Spinal cord (tissue), 10 donors: ENCODE measurements around the gene MAP1S. TPM values are rescaled to one million over a fixed set of nuclear protein-coding genes. Genes with fewer than 3 reads are reported as not detected.
A peak's percentile ranks its signal among the peaks of the same experiment; 100 is the strongest.

ENCODE experiments used
- DNase-seq, 6 donors: peaks; one replicate each; pipeline versions ENCODE4 v3.0.0 to v3.0.0-alpha.2; 2013 to 2015; ENCODE audit warnings: low spot score in 6 of 6, low read depth in 4 of 6
- H3K27ac ChIP-seq: one replicate; pipeline ENCODE4 v1.5.1; 2013; ENCODE audit warnings: low read depth, low read length, control low read depth
- H3K27me3 ChIP-seq: one replicate; pipeline ENCODE4 v1.6.1; 2013; ENCODE audit warnings: low read length; ENCODE audit not compliant: control insufficient read depth, insufficient read depth
- H3K36me3 ChIP-seq: one replicate; pipeline ENCODE4 v1.6.1; 2013; ENCODE audit warnings: low read length; ENCODE audit not compliant: control insufficient read depth, insufficient read depth
- H3K4me1 ChIP-seq: one replicate; pipeline ENCODE4 v1.6.1; 2013; ENCODE audit warnings: low read length; ENCODE audit not compliant: control insufficient read depth, insufficient read depth
- H3K4me3 ChIP-seq: one replicate; pipeline ENCODE4 v1.5.1; 2013; ENCODE audit warnings: low read depth, low read length, control low read depth
- H3K9me3 ChIP-seq: one replicate; pipeline ENCODE4 v1.6.1; 2013; ENCODE audit warnings: low read length; ENCODE audit not compliant: control insufficient read depth, insufficient read depth
- WGBS: methylation state at CpG from one replicate; pipeline ENCODE4 v1.1.5; 2013; ENCODE audit warnings: missing lambda C conversion rate; ENCODE audit not compliant: insufficient coverage; 5-methylcytosine and 5-hydroxymethylcytosine counted together
- long read RNA-seq, 4 donors: transcript quantifications; one replicate each; lab custom pipeline, GENCODE V29; 2026
- polyA plus RNA-seq, 2 donors: library from polyadenylated mRNA; unstranded; fragments of 120-200 nt; gene quantifications; one replicate each; pipeline ENCODE4 v1.2.1, GENCODE V29; 2013; ENCODE audit not compliant: insufficient read length in 2 of 2
- total RNA-seq, 2 donors: library from RNA; depleted of rRNA in 1 of 2; stranded (reverse); fragments of 120-200 nt in 1 of 2; fragments of >200 nt in 1 of 2; gene quantifications; one replicate each; pipeline versions ENCODE4 v1.2.3 to v1.2.4, GENCODE V29; 2013 to 2014
- donor health status: healthy.

Gene MAP1S, protein sequence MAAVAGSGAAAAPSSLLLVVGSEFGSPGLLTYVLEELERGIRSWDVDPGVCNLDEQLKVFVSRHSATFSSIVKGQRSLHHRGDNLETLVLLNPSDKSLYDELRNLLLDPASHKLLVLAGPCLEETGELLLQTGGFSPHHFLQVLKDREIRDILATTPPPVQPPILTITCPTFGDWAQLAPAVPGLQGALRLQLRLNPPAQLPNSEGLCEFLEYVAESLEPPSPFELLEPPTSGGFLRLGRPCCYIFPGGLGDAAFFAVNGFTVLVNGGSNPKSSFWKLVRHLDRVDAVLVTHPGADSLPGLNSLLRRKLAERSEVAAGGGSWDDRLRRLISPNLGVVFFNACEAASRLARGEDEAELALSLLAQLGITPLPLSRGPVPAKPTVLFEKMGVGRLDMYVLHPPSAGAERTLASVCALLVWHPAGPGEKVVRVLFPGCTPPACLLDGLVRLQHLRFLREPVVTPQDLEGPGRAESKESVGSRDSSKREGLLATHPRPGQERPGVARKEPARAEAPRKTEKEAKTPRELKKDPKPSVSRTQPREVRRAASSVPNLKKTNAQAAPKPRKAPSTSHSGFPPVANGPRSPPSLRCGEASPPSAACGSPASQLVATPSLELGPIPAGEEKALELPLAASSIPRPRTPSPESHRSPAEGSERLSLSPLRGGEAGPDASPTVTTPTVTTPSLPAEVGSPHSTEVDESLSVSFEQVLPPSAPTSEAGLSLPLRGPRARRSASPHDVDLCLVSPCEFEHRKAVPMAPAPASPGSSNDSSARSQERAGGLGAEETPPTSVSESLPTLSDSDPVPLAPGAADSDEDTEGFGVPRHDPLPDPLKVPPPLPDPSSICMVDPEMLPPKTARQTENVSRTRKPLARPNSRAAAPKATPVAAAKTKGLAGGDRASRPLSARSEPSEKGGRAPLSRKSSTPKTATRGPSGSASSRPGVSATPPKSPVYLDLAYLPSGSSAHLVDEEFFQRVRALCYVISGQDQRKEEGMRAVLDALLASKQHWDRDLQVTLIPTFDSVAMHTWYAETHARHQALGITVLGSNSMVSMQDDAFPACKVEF
- 10 to 100 TPM; 16.6 to 29.8 TPM for total RNA-seq
- polyA plus RNA-seq = 10 to 100 TPM; 57.1 to 64.4 TPM
- long read RNA-seq, donor 1, transcript MAP1S-201 (7 exons, 3,419 nt) = major isoform, 9 of 23 reads
- long read RNA-seq, donor 1, partial matches to known transcripts = 14 of 23 reads
- long read RNA-seq, donor 1, other reads (novel, unspliced or antisense) = 0 of 23 reads
- long read RNA-seq, donor 2, partial matches to known transcripts = 14 of 17 reads
- long read RNA-seq, donor 2, other reads (novel, unspliced or antisense) = 0 of 17 reads
- long read RNA-seq, donor 3, partial matches to known transcripts = 18 of 21 reads
- long read RNA-seq, donor 3, other reads (novel, unspliced or antisense) = 0 of 21 reads
- long read RNA-seq, donor 4 = 0 reads

DNA sequence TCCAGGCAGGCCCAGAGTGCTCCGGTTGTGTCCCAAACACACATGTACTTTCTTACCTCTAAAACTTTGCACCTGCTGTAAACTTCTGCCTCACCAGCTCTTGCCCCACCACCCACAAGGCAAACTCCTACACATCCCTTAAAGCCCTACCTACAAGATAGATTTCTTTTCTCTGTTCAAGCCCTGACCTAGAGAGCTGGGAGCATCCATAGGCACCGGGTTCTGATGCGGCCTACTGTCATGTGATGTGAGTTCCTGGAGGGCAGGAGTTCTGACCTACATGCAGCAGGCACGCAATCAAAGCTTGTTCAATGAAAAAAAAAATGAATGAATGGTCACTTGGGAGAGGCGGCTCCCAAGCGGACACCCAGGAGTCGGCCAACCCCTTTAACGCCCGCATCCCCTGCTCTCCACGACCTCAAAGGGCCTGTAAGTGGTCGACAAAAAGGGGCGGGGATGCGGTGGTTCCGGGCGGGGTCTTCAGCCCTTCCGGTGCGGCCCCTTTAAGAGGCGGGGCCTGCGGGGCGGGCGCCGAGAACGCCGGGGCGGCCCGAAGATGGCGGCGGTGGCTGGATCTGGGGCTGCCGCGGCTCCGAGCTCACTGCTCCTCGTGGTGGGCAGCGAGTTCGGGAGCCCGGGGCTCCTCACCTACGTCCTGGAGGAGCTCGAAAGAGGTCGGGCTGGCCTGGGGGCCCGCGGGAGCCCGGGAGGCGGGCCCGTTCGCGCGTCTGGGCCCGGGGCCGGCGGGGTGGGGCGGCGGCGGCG lies at the start of gene MAP1S:
TSS of gene MAP1S (plus strand) at position 534 of the 765 bp plus-strand sequence. CDS start at position 557, 23 bp downstream.
- Histone ChIP-seq H3K27me3 (no peaks in the 10 kb centered on the region), H3K36me3 (peaks cover 36% of the 10 kb centered on the region), H3K9me3 (no peaks in the 10 kb centered on the region), H3K27ac (no peak within 1 kb of the TSS), H3K4me3 (peak within 1 kb of the TSS; percentile 72), H3K4me1 (peaks cover 25% of the 10 kb centered on the region)
- peak; percentile 21 to 93 (median 59) for DNase-seq
- WGBS = 2% methylated on average over 52 of the region's 53 CpGs

DNA sequence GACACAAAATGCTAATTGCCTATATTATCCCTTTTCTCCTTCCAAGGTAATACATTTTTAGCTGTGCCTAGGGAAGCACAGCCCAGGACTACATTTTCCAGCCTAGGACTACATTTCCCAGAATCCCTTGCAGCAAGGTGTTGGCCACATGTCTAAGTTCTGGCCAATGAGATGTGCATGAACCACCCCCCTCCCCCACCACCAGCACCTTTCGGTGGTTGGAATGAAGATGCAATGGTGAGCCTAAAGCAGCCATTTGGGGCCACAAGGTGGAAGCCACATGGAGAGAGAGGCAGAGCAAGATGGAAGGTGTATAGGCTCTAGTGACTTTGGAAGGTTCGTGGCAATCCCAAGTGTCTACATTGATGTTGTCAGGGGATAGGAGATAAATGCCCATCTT lies 47.4 kb upstream of the MAP1S start:
- Histone ChIP-seq H3K27ac (no peak overlapping the region), H3K4me3 (no peak overlapping the region), H3K9me3 (no peaks in the 10 kb centered on the region), H3K4me1 (no peaks in the 10 kb centered on the region), H3K36me3 (peaks cover 44% of the 10 kb centered on the region), H3K27me3 (no peaks in the 10 kb centered on the region)
- no CpG with 5 or more reads among the region's 2 CpGs for WGBS
- peak in 2 of 6 donors; percentile 15 to 66 for DNase-seq

DNA sequence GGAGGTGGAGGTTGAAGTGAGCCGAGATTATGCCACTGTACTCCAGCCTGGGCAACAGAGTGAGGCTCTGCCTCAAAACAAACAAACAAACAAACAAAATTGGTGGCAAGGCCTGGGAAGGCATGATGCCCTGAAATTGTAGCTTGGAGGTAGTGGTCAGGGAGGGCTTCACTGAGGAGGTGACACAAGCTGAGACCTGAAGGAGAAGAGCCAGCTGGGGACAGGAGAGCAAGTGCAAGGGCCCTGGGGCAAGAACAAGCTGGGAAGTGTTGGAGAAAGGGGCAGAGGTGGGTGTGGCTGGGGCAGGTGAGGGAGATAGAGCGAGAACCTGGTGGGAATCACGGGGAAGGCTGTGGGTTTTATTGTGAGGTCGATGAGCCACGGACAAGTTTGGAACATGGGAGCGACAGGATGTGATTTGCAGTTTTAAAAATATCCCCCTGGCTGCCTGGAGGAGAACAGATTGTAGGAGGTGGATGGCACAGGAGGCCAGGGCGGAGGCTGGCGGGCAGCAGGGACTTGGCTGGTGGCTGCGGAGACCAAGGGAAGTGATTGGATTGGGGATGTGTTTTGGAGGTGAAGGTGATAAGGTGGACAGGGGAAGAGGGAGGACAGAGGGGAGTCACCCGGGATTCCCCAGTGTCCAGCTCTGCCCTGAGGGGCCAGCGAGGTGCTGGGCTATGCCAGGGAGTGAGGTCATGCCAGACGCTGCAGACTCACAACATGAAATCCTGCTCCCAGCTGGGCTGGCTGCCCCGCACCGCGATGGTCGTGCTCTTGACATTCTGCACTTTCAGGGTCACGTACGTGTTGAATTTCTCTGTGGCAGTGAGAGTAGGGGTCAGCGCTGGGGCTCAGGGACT lies 45.1 kb upstream of the MAP1S start:
- H3K27ac ChIP-seq = no peak overlapping the region
- DNase-seq = no peak
- peaks cover 24% of the 10 kb centered on the region for H3K36me3 ChIP-seq
- no peaks in the 10 kb centered on the region for H3K27me3 ChIP-seq
- H3K9me3 ChIP-seq = no peaks in the 10 kb centered on the region
- H3K4me3 ChIP-seq = no peak overlapping the region
- WGBS = 79% methylated on average over 15 of the region's 19 CpGs
- H3K4me1 ChIP-seq = no peaks in the 10 kb centered on the region

DNA sequence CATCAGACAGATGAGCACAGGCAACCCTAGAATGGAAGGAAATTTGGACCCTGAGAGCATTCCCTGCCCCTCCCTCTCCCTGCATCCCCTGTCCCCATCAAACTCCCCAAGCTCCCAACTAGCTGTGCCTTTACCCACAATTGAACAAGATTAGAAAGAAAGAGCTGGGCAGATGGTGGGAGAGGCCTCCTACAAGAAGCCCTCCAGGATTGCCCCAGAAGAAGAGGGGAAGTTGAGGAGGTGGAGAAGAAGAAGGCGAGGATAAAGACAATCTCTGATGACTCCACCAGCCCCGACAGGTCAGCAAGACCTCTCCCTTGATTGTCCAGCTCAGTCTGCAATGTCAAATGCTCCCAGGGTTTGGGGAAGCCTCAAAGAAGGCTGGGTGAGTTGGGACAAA lies 43.0 kb upstream of the MAP1S start:
- no CpG with 5 or more reads among the region's 2 CpGs for WGBS
- DNase-seq = no peak
- H3K36me3 ChIP-seq = peaks cover 15% of the 10 kb centered on the region
- no peak overlapping the region for H3K27ac ChIP-seq
- H3K4me1 ChIP-seq = peaks cover 16% of the 10 kb centered on the region
- no peaks in the 10 kb centered on the region for H3K27me3 ChIP-seq
- no peaks in the 10 kb centered on the region for H3K9me3 ChIP-seq
- no peak overlapping the region for H3K4me3 ChIP-seq

DNA sequence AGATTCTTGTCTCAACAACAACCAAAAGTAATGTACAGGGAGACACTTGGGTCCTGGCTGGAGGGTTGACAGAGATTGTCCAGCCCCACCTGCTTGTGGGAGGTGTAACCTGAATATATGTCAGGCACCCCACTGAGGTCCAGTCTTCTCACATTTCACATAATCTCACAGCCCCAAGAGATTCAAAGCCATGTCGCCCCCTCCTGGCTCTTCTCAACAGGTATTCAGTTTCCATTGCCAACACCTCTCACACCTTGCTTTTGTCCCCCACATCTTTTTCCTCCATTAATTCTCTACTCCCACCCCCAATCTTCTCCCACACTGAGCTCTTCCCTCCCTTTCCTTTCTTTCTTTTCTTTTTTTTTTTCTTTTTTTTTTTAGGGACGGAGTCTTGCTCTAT lies 42.3 kb upstream of the MAP1S start:
- Histone ChIP-seq H3K4me3 (no peak overlapping the region), H3K4me1 (peaks cover 18% of the 10 kb centered on the region), H3K9me3 (no peaks in the 10 kb centered on the region), H3K27ac (no peak overlapping the region), H3K27me3 (no peaks in the 10 kb centered on the region), H3K36me3 (peaks cover 12% of the 10 kb centered on the region)
- WGBS = 66% methylated on average over 2 of the region's 2 CpGs
- no peak for DNase-seq

DNA sequence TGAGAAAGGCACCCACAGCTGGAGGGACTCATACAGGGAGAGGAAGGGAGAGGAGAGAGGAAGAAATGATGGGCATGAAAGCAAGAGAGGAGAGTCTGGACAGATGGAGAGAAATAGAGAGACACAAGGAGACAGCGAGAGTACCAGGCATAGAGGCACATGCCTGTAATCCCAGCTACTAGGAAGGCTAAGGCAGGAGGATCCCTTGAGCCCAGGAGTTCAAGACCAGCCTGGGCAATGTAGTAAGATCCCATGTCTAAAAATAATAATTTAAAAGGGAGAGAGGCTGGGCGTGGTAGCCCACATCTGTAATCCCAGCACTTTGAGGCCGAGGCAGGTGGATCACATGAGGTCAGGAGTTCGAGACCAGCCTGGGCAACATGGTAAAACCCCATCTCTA lies 40.4 kb upstream of the MAP1S start:
- no peak overlapping the region for H3K27ac ChIP-seq
- H3K9me3 ChIP-seq = no peaks in the 10 kb centered on the region
- WGBS = 80% methylated on average over 1 of the region's 4 CpGs
- H3K4me1 ChIP-seq = peaks cover 18% of the 10 kb centered on the region
- peaks cover 6% of the 10 kb centered on the region for H3K36me3 ChIP-seq
- DNase-seq = no peak
- H3K4me3 ChIP-seq = no peak overlapping the region
- no peaks in the 10 kb centered on the region for H3K27me3 ChIP-seq

DNA sequence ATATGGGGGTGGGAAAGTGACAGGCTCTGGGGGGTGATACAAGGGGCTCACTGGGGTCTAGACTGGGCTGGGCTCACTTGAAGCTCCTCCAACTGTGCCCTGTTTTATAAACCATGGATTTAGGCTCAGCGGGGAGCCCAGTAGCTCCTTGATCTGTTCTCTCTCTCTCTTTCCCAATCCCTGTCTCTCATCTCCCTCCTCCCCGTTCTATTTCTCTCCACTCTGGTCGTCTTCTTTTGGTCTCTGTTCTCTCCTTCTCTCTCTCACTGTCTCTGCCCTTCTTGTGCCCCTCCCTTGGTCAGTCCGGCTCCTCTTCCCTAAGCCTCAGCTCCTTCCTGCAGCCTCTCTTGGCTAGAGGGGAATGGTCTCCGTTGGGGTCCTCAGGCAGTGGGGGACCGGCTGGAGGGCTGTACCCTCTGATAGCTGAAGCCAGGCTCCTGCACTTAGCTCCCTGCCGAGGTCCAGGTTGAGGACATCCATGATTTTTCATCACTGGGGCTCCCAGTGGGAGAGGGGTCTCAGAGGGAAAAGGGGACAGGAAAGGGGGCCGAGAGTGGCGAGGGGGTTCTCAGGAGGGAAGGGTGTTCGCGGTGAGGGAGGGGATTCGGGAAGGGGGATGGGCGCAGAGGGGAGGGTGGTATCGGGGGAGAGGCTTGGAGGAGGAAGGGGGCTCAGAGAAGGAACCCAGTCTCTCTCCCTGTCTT lies 39.6 kb upstream of the MAP1S start:
- H3K27me3 ChIP-seq = no peaks in the 10 kb centered on the region
- no peak for DNase-seq
- no peaks in the 10 kb centered on the region for H3K36me3 ChIP-seq
- H3K9me3 ChIP-seq = no peaks in the 10 kb centered on the region
- H3K4me3 ChIP-seq = no peak overlapping the region
- no peak overlapping the region for H3K27ac ChIP-seq
- H3K4me1 ChIP-seq = peaks cover 18% of the 10 kb centered on the region
- 8% methylated on average over 10 of the region's 14 CpGs for WGBS
